ENCODE results near the gene WDR82. TPM values are rescaled to one million over a fixed set of nuclear protein-coding genes. Genes with fewer than 3 reads are reported as not detected.

WDR82 gene
- total and polyA plus RNA-seq, 10 of the 15 experiments (the other 5 are each of a cell fraction or from before 2014, with no cell fraction given), result 10.1 to 82.4 (median 48.7) TPM

GRCh38 chr3:52327486-52328290 lies 49.2 kb upstream of the WDR82 start:
- TF ChIP-seq BACH1 (IDR thresholded peaks at IDR 0.05; ENCODE audit: borderline replicate concordance) (no peak), HDAC2 (IDR thresholded peaks at IDR 0.05) (no peak), ZBED1 (IDR thresholded peaks at IDR 0.05; ENCODE audit: borderline replicate concordance) (no peak), PML (IDR thresholded peaks at IDR 0.05; ENCODE audit: low read length) (no peak), KAT2A (conservative IDR thresholded peaks at IDR 0.05; ENCODE audit: control insufficient read depth, low read depth, low read length) (no peak), BHLHE40 (IDR thresholded peaks at IDR 0.05; ENCODE audit: borderline replicate concordance in 1 of 2, low read depth in 2 of 2, low read length in 1 of 2) (no peak)
- no peak for DNase-seq (ENCODE audit: low read depth, low spot score)
- no peak overlapping the region for H3K27ac ChIP-seq (ENCODE audit: control insufficient read depth, insufficient read depth)
- H3K4me2 ChIP-seq (ENCODE audit: control insufficient read depth, insufficient read depth), result no peak overlapping the region
- H3K9me3 ChIP-seq (replicated peaks; ENCODE audit: control insufficient read depth, insufficient read depth, low read length), result no peaks in the 10 kb centered on the region
- H3K4me1 ChIP-seq (ENCODE audit: control insufficient read depth, insufficient read depth, low read length), result no peaks in the 10 kb centered on the region
- intact Hi-C loops (cut with micrococcal nuclease; ENCODE audit: unreplicated experiment) (no loop called here), in situ Hi-C loops (cut with MboI) (no loop called here)
- ChIA-PET RAD21 (ENCODE audit: unreplicated experiment) (interaction anchor here (1.0 to 1.1 kb wide), 2 partner anchors 12 to 36 kb away, joined by 3 read pairs; no protein-coding TSS in a partner anchor), CTCF (interaction anchor here (0.9 to 16.8 kb wide), 3 partner anchors 12 to 85 kb away, joined by 3 to 451 read pairs (median 6); partner anchors contain the start of gene GLYCTK), SMC1A (ENCODE audit: uncharacterized antibody, unreplicated experiment) (interaction anchor here (1.5 to 5.3 kb wide), 2 partner anchors 11 to 13 kb away, joined by 5 to 26 read pairs; no protein-coding TSS in a partner anchor), POLR2A (interaction anchor here (0.6 to 1.6 kb wide), 3 partner anchors 8 to 180 kb away, joined by 3 read pairs; no protein-coding TSS in a partner anchor)
- 55% methylated on average over 5 of the region's 5 CpGs for WGBS (ENCODE audit: insufficient coverage, insufficient replicate concordance, low lambda C conversion rate, missing lambda C conversion rate)
- no peak overlapping the region for H3K9ac ChIP-seq (ENCODE audit: control insufficient read depth, insufficient read depth, low read length)
- H3K36me3 ChIP-seq (ENCODE audit: control insufficient read depth in 2 of 2, insufficient read depth in 2 of 2, low read length in 1 of 2), result no peaks in the 10 kb centered on the region
- no peak for ATAC-seq
- H3K27me3 ChIP-seq (replicated peaks in 1 of 2; ENCODE audit: control insufficient read depth in 2 of 2, insufficient read depth in 2 of 2, low read length in 1 of 2), result no peaks in the 10 kb centered on the region
- BruUV-seq (replicated peaks), result no TSS peak
- H3K4me3 ChIP-seq, result no peak overlapping the region
- no peak overlapping the region for H2AFZ ChIP-seq (ENCODE audit: control insufficient read depth, low read depth, low read length)
- no peak for FAIRE-seq
- no peaks in the 10 kb centered on the region for H3K79me2 ChIP-seq (ENCODE audit: control insufficient read depth, insufficient read depth, low read length)
- no peaks in the 10 kb centered on the region for H4K20me1 ChIP-seq (ENCODE audit: control insufficient read depth, insufficient read depth)

GRCh38 chr3:52326976-52327375 lies 48.5 kb upstream of the WDR82 start:
- no peak overlapping the region for H3K4me2 ChIP-seq (ENCODE audit: control insufficient read depth, insufficient read depth)
- no peak overlapping the region for H3K27ac ChIP-seq (ENCODE audit: control insufficient read depth, insufficient read depth)
- H3K9me3 ChIP-seq (replicated peaks; ENCODE audit: control insufficient read depth, insufficient read depth, low read length), result no peaks in the 10 kb centered on the region
- in situ Hi-C loops (cut with MboI) (no loop called here), intact Hi-C loops (cut with micrococcal nuclease; ENCODE audit: unreplicated experiment) (no loop called here)
- RAD21 ChIA-PET (ENCODE audit: unreplicated experiment), result interaction anchor here (1.0 to 1.1 kb wide), 2 partner anchors 12 to 35 kb away, joined by 3 read pairs; no protein-coding TSS in a partner anchor
- DNase-seq (ENCODE audit: low read depth, low spot score) (no peak), FAIRE-seq (no peak), ATAC-seq (no peak)
- BruUV-seq (replicated peaks), result no TSS peak
- no peak overlapping the region for H2AFZ ChIP-seq (ENCODE audit: control insufficient read depth, low read depth, low read length)
- H3K27me3 ChIP-seq (replicated peaks in 1 of 2; ENCODE audit: control insufficient read depth in 2 of 2, insufficient read depth in 2 of 2, low read length in 1 of 2), result no peaks in the 10 kb centered on the region
- SMC1A ChIA-PET (ENCODE audit: uncharacterized antibody, unreplicated experiment), result interaction anchor here (1.5 to 5.3 kb wide), 2 partner anchors 11 to 12 kb away, joined by 5 to 26 read pairs; no protein-coding TSS in a partner anchor
- H3K79me2 ChIP-seq (ENCODE audit: control insufficient read depth, insufficient read depth, low read length), result no peaks in the 10 kb centered on the region
- WGBS (ENCODE audit: insufficient coverage, insufficient replicate concordance, low lambda C conversion rate, missing lambda C conversion rate), result 63% methylated on average over 6 of the region's 6 CpGs
- POLR2A ChIA-PET, result no interaction called here
- no peak overlapping the region for H3K9ac ChIP-seq (ENCODE audit: control insufficient read depth, insufficient read depth, low read length)
- CTCF ChIA-PET, result interaction anchor here (1.6 to 16.8 kb wide), 2 partner anchors 12 to 35 kb away, joined by 6 to 451 read pairs; partner anchors contain the start of gene GLYCTK
- no peak overlapping the region for H3K4me3 ChIP-seq
- no peaks in the 10 kb centered on the region for H4K20me1 ChIP-seq (ENCODE audit: control insufficient read depth, insufficient read depth)
- H3K4me1 ChIP-seq (ENCODE audit: control insufficient read depth, insufficient read depth, low read length), result no peaks in the 10 kb centered on the region
- no peaks in the 10 kb centered on the region for H3K36me3 ChIP-seq (ENCODE audit: control insufficient read depth in 2 of 2, insufficient read depth in 2 of 2, low read length in 1 of 2)
- TF ChIP-seq SPI1 (IDR thresholded peaks at IDR 0.05; ENCODE audit: borderline replicate concordance, insufficient read depth, low read depth, low read length), result no peak
